GM18858 (cell line): ENCODE data around the gene CEP170B.
"Not testable (repeated sequence)": the region's sequence is repeated elsewhere in the genome, so short reads cannot be mapped to it uniquely, and the experiment has no call there.

ENCODE experiments used
- ATAC-seq: cut with Tn5 transposase; IDR thresholded peaks from one replicate; pipeline ENCODE4 v1.9.1; 2021; ENCODE audit not compliant: unreplicated experiment

The CEP170B gene

DNA sequence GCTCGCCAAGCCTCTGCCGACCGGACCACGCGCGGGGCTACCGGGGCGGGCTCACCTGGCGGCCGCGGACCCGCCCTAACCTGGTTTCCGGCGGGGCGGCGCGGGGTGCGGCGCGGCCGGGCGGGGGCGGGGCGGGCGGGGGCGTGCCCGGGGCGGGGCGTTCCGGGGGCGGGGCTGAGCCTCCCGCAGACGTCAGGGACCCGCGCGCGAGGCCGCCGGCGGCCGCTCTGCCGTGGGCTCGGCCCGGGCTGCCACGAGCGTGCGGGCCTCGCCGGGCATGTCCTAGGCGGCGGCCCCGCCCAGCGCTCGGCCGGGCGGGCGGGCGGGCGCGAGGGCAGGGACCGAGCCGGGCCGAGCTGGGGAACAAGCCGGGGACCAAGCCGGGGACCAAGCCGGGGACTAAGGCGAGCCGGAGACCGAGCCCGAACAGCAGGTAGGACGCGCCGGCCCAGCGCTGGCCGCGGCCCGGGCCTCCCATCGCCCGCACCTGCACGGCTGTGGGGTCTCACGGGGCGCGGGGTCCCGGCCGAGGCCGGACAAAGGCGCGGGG lies at the start of gene CEP170B:
CEP170B (plus strand) TSS at position 188 of the 550 bp plus-strand sequence. CDS start 3,183 bp downstream, outside the sequence.
- no peak for ATAC-seq

DNA sequence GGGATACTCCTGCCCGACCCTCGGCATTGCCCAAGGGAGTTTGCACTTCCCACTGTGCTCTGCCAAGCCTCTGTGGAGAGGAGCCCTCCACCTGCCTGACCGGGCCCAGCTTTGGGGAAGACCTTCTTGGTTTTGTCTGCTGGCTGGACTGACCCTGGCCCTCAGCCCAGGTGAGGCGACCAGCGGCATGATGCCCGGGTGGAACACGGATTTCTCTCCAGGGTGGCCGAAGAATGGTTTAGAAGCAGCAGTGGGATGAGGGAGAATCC lies 48.5 kb upstream of the CEP170B start:
- no peak for ATAC-seq

DNA sequence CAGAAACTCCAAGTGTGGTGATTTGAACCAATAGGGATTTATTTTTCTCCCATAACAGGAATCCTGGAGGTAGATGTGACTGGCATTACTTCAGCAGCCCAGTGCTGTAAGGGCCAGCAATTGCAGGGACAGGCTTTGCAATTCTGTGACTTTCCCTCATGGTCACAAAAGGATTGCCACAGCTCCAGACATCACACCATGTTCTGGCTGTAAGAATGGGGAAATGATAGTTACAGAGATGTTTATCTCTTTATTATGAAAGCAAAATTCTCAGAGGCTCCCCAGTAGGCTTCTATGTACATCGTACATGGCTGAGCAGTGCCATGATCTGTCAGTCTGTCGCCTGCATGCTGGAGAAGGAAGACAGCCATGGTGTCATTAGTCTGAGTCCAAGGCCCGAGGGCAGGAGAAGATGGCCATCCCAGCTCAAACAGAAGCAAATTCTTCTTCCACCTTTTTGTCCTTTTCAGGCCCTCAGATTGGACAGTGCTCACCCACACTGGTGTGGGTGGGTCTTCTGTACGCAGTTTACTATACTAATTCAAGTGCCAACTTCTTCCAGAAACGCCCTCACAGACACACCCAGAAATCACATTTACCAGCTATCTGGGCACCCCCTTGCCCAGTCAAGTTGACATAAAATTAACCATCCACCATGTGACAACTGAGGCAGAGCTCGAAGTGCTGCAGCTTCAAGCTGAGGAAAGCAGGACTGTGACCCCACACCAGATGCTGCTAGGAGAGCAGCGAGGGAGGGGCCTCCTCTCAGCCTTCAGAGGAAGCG lies 46.9 kb upstream of the CEP170B start:
- no peak for ATAC-seq

DNA sequence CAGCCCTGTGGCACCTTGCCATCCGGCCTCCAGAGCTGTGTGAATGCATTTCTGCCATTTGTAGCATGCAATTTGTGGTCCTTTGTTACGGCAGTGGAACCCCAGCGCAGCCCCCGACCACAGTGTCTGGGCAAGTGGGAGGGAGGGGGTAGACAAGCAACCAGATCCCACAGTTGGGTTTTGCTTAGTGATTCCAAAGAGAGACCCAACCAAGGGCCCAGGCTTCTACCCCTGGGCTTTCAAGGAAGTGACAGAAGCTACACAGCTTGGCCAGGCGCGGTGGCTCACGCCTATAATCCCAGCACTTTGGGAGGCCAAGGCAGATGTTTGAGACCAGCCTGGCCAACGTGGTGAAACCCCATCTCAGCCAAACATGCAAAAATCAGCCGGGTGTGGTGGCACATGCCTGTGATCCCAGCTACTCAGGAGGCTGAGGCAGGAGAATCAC lies 46.3 kb upstream of the CEP170B start:
- no peak for ATAC-seq

GRCh38 chr14:104819361-104819781 lies 45.7 kb upstream of the CEP170B start:
- ATAC-seq = no peak

GRCh38 chr14:104820669-104821228 lies 44.3 kb upstream of the CEP170B start:
- no peak for ATAC-seq

- no peak for ATAC-seq
Observed at GRCh38 chr14:104821229-104821945, 43.7 kb upstream of the CEP170B start.

DNA sequence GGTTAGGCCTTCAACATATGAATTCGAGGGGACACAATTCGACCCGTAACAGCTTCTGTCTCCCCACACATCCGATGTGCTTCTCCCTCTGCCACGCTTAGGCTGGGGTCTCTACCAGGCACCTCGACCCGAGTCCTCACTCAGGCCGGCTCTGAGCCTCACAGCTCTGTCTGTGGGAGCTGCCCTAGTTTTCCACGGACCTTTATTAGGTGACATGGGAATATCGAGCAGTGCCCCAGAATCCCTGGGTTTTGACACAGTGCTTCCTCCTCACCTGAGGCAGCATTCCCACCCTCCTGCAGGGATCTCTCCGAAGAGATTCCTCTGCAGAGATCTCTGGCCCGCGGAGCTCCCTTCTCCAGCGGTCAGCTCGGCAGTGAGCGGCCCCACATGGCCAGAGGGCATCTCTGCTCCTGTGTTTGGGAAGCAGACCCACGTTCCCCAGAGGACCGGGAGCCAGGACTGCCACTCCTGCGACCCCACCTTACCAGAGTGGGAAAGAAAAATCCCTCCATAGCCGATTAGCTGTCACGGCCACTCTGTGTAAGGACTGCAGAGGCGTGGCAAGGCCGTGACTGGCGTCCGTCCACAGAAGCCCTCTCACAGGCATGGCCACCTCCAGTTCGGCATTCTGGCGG lies 43.0 kb upstream of the CEP170B start:
- no peak for ATAC-seq

GRCh38 chr14:104822821-104823615 lies 42.0 kb upstream of the CEP170B start:
- ATAC-seq = no peak

GRCh38 chr14:104824353-104824997 lies 40.6 kb upstream of the CEP170B start:
- ATAC-seq = no peak

DNA sequence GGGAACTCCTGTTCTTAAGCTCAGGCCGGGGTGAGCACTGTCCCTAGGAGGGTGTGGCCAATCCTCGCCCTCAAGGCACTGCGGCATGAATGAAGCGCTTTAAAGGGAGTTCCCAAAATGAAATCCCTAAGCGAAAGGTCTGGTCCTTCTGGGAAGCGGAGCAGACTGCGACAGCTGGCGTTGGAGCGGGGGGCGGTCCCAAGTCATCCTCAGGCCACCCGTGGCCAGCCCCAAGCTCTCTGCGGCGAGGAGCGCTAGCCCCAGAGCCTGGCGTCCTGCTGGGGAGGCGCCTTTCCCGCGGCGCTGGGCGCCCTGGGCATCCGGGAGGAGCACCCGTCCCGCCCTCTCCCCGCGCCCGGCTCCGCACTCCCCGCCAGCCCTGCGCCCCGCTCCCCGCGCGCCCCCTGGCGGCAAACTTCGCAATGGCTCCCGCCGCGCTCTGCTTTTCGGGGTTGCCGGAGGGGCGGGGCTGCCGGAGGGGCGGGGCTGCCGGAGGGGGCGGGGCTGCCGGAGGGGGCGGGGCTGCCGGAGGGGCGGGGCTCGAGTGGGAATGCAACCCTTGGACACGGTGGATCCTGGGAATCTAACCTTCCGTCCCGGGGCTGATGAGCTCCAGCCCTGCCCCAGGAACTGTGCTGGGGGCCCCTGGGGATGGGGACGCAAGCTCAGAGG lies 38.7 kb upstream of the CEP170B start:
- no peak for ATAC-seq

- ATAC-seq = no peak
Observed at GRCh38 chr14:104826861-104827176, 38.2 kb upstream of the CEP170B start.

DNA sequence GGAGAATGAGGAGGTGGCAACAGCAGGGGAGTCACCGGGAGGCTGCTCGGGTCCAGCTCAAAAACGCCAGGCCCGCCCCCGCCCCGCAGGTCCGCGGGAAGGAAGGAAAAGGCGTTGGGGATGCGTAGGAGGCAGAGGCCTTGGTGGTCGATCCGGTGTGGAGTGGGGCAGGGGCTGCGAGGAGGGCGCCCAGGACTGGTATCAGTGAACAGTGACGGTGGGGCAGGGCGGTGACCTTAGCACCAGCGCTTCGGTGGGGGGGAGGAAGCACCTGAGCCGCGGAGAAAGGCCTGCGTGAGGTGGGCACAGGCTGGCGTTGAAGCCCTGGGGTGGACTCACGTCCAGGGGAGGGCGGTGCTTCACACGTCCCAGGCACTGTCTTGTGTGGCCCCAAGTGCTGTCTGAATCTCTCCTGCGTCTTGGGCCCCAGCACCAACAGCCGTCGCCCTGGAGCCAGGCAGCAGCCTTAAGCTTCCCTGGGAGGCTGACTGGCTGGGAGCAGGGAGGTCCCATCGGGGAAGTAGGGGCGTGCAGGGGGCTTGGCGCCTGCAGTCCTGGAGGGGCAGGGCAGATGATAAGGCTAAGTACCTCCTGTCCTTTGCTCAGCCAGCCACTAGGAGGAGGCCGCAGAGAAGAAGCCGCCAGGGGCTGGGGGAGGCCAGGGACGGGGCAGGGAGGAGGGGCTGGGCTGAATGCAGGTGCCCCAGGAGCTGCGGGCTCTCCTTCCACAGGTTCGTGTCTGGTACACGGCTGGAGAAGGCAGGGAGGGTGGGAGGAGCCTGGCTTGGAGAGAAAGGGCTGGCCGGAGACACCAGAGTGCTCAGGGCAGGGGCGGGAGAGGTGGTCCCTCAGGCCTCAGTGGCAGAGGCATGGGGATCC lies 37.7 kb upstream of the CEP170B start:
- no peak for ATAC-seq

GRCh38 chr14:104830781-104831180 lies 34.3 kb upstream of the CEP170B start:
- no peak for ATAC-seq

DNA sequence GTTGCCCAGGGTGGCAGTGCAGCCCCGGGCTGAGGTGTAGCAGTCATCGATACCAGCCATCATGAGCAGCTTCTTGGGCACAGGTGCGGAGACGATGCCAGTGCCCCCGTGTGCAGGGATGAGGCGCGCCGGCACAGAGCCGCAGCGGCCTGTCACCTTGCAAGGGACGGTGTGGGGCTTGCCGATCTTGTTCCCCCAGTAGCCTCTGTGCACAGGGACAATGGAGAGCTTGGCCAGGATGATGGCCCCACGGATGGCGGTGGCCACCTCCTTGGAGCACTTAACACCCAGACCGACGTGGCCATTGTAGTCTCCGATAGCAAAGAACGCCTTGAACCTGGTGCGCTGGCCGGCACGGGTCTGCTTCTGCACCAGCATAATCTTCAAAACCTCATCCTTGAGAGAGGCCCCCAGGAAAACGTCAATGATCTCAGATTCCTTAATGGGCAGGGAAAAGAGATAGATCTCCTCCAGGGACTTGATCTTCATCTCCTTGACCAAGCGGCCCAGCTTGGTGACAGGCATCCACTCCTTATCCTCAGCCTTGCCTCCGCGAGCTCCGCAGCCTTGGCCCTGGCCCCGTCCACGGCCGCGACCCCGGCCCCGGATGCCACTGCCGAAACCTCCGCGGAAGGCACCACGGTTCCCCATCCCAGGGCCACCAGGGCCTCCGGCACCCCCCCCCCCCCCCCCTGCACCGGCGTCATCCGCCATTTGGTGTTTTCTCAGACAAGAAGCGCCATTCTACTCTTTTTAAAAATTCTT lies 28.7 kb upstream of the CEP170B start:
- ATAC-seq = not testable (repeated sequence)

DNA sequence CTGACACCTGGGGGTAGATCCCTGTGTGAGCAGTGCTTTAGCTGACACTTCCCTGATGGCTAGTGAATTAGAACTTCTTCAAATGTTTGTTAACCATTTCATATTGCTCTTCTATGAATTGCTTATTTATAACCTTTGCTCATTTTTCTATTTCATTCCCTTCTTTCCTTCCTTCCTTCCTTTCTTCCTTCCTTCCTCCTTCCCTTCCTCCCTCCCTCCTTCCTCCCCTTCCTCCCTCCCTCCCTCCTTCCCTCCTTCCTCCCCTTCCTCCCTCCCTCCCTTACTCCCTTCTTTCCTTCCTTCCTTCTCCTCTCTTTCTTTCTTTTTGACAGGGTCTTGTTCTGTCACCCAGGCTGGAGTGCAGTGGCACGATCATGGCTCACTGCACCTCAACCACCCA lies 23.3 kb upstream of the CEP170B start:
- ATAC-seq = no peak

DNA sequence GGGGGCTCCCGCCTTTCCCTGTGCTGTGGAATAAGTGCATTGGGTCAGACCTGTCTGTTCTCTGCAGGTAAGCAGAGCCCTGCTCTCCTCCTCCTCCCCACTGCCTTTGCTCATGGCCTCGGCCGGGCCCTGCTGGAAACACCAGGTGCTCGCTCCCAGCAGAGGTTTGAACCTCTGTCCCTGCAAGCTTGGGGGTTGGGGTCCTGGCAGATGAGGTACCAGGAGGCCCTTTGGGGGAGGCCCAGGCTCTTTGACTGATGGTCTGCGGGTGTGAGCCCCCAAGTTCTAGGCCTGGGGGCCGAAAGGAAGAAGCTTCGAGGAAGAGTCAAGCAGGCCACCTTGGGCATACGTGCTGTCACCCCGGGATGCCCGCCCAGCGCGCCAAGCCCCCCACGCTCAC lies 22.1 kb upstream of the CEP170B start:
- no peak for ATAC-seq
